ENCODE measurements around the gene COPA.
"Not testable (repeated sequence)": the region's sequence is repeated elsewhere in the genome, so short reads cannot be mapped to it uniquely, and the experiment has no call there.

DNA sequence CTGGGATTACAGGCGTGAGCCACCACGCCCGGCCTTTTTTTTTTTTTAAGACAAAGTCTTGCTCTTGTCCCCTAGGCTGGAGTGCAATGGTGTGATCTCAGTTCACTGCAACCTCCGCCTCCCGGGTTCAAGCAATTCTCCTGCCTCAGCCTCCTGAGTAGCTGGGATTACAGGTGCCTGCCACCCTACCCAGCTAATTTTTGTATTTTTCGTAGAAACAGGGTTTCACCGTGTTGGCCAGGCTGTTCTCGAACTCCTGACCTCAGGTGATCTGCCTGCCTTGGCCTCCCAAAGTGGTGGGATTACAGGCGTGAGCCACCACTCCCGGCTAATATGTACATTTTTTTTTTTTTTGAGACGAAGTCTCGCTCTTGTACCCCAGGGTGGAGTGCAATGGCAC lies 55.3 kb downstream of the COPA start:
- TF ChIP-seq, protein P1, sequence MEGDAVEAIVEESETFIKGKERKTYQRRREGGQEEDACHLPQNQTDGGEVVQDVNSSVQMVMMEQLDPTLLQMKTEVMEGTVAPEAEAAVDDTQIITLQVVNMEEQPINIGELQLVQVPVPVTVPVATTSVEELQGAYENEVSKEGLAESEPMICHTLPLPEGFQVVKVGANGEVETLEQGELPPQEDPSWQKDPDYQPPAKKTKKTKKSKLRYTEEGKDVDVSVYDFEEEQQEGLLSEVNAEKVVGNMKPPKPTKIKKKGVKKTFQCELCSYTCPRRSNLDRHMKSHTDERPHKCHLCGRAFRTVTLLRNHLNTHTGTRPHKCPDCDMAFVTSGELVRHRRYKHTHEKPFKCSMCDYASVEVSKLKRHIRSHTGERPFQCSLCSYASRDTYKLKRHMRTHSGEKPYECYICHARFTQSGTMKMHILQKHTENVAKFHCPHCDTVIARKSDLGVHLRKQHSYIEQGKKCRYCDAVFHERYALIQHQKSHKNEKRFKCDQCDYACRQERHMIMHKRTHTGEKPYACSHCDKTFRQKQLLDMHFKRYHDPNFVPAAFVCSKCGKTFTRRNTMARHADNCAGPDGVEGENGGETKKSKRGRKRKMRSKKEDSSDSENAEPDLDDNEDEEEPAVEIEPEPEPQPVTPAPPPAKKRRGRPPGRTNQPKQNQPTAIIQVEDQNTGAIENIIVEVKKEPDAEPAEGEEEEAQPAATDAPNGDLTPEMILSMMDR (IDR thresholded peaks at IDR 0.05 in 4 of 5, conservative IDR thresholded peaks at IDR 0.05 in 1 of 5) = not testable (repeated sequence)
- not testable (repeated sequence) for TF ChIP-seq POLR2A (IDR thresholded peaks at IDR 0.05)

All from gastrocnemius medialis (tissue), 4 donors.